Stimulated activated CD8-positive, alpha-beta memory T cell treated with anti-CD3 and anti-CD28 coated beads, Interleukin-2, amount 100 ng/mL, for 48 hours (primary cell): ENCODE results near the gene BICC1.
"Not testable (repeated sequence)": the region's sequence is repeated elsewhere in the genome, so short reads cannot be mapped to it uniquely, and the experiment has no call there.

Experiments used
- DNase-seq, 2 donors: peaks; one replicate each; pipeline ENCODE4 v3.0.0-alpha.2; 2020; ENCODE audit warnings: low read depth in 2 of 2

The BICC1 gene

GRCh38 chr10:58565271-58565670 is 52.6 kb downstream of the BICC1 start:
- no peak for DNase-seq

- DNase-seq: no peak
Observed at GRCh38 chr10:58567652-58568051, 55.0 kb downstream of the BICC1 start.

- DNase-seq: no peak
Observed at GRCh38 chr10:58568428-58568935, 55.8 kb downstream of the BICC1 start.

- no peak for DNase-seq
Observed at GRCh38 chr10:58570307-58570723, 57.6 kb downstream of the BICC1 start.

- DNase-seq: no peak
Observed at GRCh38 chr10:58570979-58571378, 58.3 kb downstream of the BICC1 start.

GRCh38 chr10:58573144-58573543 is 60.5 kb downstream of the BICC1 start:
- no peak for DNase-seq

- DNase-seq: no peak
Observed at GRCh38 chr10:58574058-58574457, 61.4 kb downstream of the BICC1 start.

- no peak for DNase-seq
Observed at GRCh38 chr10:58575491-58575890, 62.8 kb downstream of the BICC1 start.

GRCh38 chr10:58576751-58577436 is 64.2 kb downstream of the BICC1 start:
- no peak for DNase-seq

- DNase-seq: no peak
Observed at GRCh38 chr10:58577437-58577777, 64.7 kb downstream of the BICC1 start.

- DNase-seq: no peak
Observed at GRCh38 chr10:58578366-58578765, 65.7 kb downstream of the BICC1 start.

- DNase-seq: no peak
Observed at GRCh38 chr10:58579011-58579655, 66.5 kb downstream of the BICC1 start.

- DNase-seq: no peak
Observed at GRCh38 chr10:58582045-58582444, 69.4 kb downstream of the BICC1 start.

GRCh38 chr10:58585435-58585834 is 72.8 kb downstream of the BICC1 start:
- DNase-seq: no peak

GRCh38 chr10:58586282-58587245 is 73.9 kb downstream of the BICC1 start:
- DNase-seq: no peak

GRCh38 chr10:58587676-58588075 is 75.0 kb downstream of the BICC1 start:
- no peak for DNase-seq

- DNase-seq: no peak
Observed at GRCh38 chr10:58588673-58589265, 76.1 kb downstream of the BICC1 start.

GRCh38 chr10:58590152-58590840 is 77.6 kb downstream of the BICC1 start:
- DNase-seq: no peak

GRCh38 chr10:58590924-58591323 is 78.3 kb downstream of the BICC1 start:
- DNase-seq: no peak

GRCh38 chr10:58593008-58593407 is 80.3 kb downstream of the BICC1 start:
- no peak for DNase-seq

- not testable (repeated sequence) for DNase-seq
Observed at GRCh38 chr10:58597211-58597610, 84.5 kb downstream of the BICC1 start.
